Upper lobe of right lung (tissue), 1 donor: ENCODE results near the gene UQCC2. TPM values are rescaled to one million over a fixed set of nuclear protein-coding genes. Genes with fewer than 3 reads are reported as not detected.

Experiments
- ATAC-seq: fragments of 200-7000 bp; cut with Tn5 transposase; one replicate; pipeline ENCODE4 v1.9.1; 2020; ENCODE audit warnings: mild to moderate bottlenecking, moderate library complexity
- DNase-seq: peaks from one replicate; pipeline ENCODE4 v3.0.0-alpha.2; 2020
- H3K27ac ChIP-seq: fragments of 200-600 bp; one replicate; pipeline ENCODE4 v1.8.0; 2022
- H3K27me3 ChIP-seq: fragments of 200-600 bp; one replicate; pipeline ENCODE4 v1.8.0; 2022; ENCODE audit warnings: mild to moderate bottlenecking
- H3K36me3 ChIP-seq: fragments of 200-600 bp; one replicate; pipeline ENCODE4 v1.8.0; 2022
- H3K4me1 ChIP-seq: fragments of 200-600 bp; one replicate; pipeline ENCODE4 v1.8.0; 2022
- H3K4me3 ChIP-seq: fragments of 200-600 bp; one replicate; pipeline ENCODE4 v1.8.0; 2022; ENCODE audit warnings: mild to moderate bottlenecking
- H3K9me3 ChIP-seq: fragments of 200-600 bp; one replicate; pipeline ENCODE4 v1.8.0; 2022
- intact Hi-C: fragments of 100-400 bp; cut with DNase I; formaldehyde crosslinking; loops from one replicate; pipeline ENCODE4 v1.11.0; 2022
- total RNA-seq: library from RNA; stranded (reverse); fragmentation: NEBNext Ultra II Directional; extraction: Animal tissue kit (Norgen Biotek cat#: 25700); gene quantifications from one replicate; pipeline ENCODE4 v1.2.1, GENCODE V29; 2021
- TF ChIP-seq, protein P1 (sequence below): fragments of 200-600 bp; IDR thresholded peaks from one replicate; pipeline ENCODE4 v1.8.0; 2022; ENCODE audit warnings: antibody characterized with exemption
- donor health status: DM: no; HTN: yes; CAD: no; lungs with severe emphysema.

Gene UQCC2
- total RNA-seq, 1 donor from 2014 or later, result 40.6 TPM

DNA sequence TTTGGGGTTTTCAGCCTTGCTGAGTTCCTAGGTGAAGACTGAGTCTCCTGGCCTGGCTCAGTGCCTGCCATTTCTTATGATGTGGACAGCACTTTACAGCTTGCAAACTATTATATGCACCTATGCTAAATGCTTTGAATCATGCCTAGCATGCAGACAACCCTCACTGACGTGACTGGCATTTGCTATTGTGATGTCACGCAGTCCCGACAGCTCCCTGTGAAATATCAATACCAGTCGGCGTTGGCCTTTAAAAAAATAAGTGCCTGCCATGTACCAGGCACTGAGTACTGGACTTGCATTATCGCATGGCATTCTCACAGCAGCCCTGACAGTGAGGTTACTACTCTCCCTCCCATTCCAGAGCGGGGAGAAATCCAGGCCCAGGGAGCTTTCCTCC, 35.5 kb downstream of the UQCC2 start:
- no peak overlapping the region for H3K27ac ChIP-seq
- no peaks in the 10 kb centered on the region for H3K4me1 ChIP-seq
- intact Hi-C loops, result no loop called here

DNA sequence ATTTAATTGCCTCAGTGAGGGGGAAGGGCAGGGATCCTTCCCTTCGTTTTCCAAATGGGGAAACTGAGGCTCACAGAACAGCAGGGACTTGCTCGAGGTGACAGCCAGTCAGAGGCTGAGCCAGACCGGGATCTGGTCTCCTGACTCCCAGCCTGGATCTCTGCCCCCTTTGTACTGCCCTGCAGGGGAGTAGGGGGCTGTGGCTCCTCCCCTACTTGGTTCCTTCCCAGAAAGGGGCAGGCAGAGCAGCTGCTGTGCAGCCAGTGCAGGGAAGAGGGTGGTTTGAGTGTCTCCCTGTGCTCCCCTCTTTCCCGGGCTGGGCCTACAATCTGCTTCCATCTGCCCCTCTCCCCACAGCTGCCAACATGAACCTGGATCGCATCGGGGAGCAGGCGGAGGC, 37.6 kb downstream of the UQCC2 start:
- Histone ChIP-seq H3K36me3 (peaks cover 89% of the 10 kb centered on the region), H3K27ac (no peak overlapping the region), H3K4me3 (no peak overlapping the region), H3K27me3 (no peaks in the 10 kb centered on the region), H3K9me3 (no peaks in the 10 kb centered on the region), H3K4me1 (no peaks in the 10 kb centered on the region)
- TF ChIP-seq, protein P1, sequence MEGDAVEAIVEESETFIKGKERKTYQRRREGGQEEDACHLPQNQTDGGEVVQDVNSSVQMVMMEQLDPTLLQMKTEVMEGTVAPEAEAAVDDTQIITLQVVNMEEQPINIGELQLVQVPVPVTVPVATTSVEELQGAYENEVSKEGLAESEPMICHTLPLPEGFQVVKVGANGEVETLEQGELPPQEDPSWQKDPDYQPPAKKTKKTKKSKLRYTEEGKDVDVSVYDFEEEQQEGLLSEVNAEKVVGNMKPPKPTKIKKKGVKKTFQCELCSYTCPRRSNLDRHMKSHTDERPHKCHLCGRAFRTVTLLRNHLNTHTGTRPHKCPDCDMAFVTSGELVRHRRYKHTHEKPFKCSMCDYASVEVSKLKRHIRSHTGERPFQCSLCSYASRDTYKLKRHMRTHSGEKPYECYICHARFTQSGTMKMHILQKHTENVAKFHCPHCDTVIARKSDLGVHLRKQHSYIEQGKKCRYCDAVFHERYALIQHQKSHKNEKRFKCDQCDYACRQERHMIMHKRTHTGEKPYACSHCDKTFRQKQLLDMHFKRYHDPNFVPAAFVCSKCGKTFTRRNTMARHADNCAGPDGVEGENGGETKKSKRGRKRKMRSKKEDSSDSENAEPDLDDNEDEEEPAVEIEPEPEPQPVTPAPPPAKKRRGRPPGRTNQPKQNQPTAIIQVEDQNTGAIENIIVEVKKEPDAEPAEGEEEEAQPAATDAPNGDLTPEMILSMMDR, result no peak
- DNase-seq (no peak), ATAC-seq (no peak)
- intact Hi-C loops, result no loop called here

More for the DNA sequence above, 35.5 kb downstream of the UQCC2 start:
- no peaks in the 10 kb centered on the region for H3K27me3 ChIP-seq
- TF ChIP-seq, protein P1, result no peak
- ATAC-seq (no peak), DNase-seq (no peak)
- peaks cover 90% of the 10 kb centered on the region for H3K36me3 ChIP-seq
- H3K9me3 ChIP-seq, result no peaks in the 10 kb centered on the region
- H3K4me3 ChIP-seq, result no peak overlapping the region

DNA sequence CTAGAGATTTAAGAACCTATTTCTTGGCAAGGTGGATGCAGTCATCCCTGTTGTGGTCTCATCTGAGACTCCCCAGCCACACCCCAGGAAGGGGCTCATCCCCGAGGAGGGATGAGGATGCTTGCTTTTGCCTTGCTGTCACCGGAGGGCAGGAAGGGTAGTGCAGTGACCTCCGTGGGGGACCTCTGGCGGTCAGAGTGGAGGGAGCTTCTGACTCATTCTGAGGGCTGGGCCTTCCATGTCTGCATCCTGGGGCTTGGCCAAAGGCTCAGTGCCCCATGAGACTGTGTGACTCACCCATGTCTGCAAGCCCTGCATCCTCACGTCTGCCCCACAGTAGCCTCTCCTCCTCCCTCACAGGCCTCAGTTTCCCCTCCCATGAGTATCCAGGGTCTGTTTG, 38.7 kb downstream of the UQCC2 start:
- Histone ChIP-seq H3K9me3 (no peaks in the 10 kb centered on the region), H3K27me3 (no peaks in the 10 kb centered on the region), H3K4me3 (no peak overlapping the region), H3K4me1 (no peaks in the 10 kb centered on the region), H3K36me3 (peaks cover 90% of the 10 kb centered on the region), H3K27ac (no peak overlapping the region)
- ATAC-seq, result peak; percentile 57
- TF ChIP-seq, protein P1, result peak; percentile 45
- intact Hi-C loops, result no loop called here
- DNase-seq, result no peak

DNA sequence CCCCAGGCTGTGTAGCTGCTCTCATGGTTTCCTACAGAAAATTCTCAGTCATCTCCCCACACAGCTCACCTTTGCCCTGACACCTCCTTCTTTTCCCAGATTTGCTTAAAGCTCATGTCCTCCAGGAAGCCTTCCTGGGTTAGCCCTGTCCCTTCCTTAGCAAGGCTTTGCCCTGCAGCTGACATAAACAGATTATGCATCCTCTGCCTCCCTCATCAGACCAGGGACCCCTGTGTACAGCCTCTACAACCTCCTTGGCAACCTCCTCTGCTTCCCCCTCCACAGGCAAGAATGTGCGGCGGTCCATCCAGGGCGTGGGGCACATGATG, 39.8 kb downstream of the UQCC2 start:
- peaks cover 90% of the 10 kb centered on the region for H3K36me3 ChIP-seq

DNA sequence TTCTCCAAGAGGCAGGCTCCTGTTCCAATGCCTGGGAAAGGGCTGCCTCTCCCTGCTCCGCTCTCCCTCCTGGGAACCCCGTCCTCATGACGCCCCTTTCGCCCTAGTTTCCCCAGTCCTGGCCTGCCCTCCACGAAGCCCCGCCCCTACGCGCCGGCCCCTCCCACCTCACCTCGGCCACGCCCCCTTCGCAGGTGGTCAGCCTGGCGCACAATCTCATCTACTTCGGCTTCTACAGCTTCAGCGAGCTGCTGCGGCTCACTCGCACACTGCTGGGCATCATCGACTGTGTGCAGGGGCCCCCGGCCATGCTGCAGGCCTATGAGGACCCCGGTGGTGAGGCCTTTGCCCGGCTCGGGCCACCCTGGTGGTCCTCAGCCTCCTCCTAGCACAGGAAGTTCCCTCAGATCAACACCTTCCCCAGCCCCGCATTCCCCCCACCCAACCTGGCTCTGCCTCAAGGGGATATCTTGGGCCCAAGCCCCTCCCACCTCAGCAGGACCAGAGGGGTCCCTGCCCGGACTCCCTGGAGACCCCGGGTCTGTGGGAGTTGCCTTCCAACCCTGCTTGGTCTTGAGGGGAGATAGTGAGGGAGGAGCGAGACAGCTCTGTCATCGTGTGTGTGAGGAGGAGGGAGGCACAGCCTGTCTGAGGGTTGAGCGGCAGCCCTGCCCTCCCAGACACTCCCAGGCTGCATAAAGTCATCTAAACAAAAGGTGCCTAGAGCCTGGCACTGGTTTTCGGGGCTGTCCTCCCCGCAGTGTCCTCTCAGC, 40.3 kb downstream of the UQCC2 start:
- TF ChIP-seq, protein P1, result no peak
- Histone ChIP-seq H3K36me3 (peaks cover 90% of the 10 kb centered on the region), H3K4me3 (no peak overlapping the region), H3K4me1 (no peaks in the 10 kb centered on the region), H3K9me3 (no peaks in the 10 kb centered on the region), H3K27ac (no peak overlapping the region), H3K27me3 (no peaks in the 10 kb centered on the region)
- intact Hi-C loops, result no loop called here
- no peak for DNase-seq
- ATAC-seq, result no peak

More for the DNA sequence above, 39.8 kb downstream of the UQCC2 start:
- intact Hi-C loops, result no loop called here
- no peak for DNase-seq
- Histone ChIP-seq H3K9me3 (no peaks in the 10 kb centered on the region), H3K27ac (no peak overlapping the region), H3K4me3 (no peak overlapping the region), H3K27me3 (no peaks in the 10 kb centered on the region), H3K4me1 (no peaks in the 10 kb centered on the region)
- no peak for ATAC-seq
- TF ChIP-seq, protein P1, result no peak
